GM18907 (cell line): Measurements from ENCODE around the gene EGFL6.
"Not testable (repeated sequence)": the region's sequence is repeated elsewhere in the genome, so short reads cannot be mapped to it uniquely, and the experiment has no call there.

Experiments used
- ATAC-seq: cut with Tn5 transposase; IDR thresholded peaks from one replicate; pipeline ENCODE4 v1.9.1; 2021; ENCODE audit warnings: mild to moderate bottlenecking, moderate library complexity; ENCODE audit not compliant: unreplicated experiment

Gene EGFL6

DNA sequence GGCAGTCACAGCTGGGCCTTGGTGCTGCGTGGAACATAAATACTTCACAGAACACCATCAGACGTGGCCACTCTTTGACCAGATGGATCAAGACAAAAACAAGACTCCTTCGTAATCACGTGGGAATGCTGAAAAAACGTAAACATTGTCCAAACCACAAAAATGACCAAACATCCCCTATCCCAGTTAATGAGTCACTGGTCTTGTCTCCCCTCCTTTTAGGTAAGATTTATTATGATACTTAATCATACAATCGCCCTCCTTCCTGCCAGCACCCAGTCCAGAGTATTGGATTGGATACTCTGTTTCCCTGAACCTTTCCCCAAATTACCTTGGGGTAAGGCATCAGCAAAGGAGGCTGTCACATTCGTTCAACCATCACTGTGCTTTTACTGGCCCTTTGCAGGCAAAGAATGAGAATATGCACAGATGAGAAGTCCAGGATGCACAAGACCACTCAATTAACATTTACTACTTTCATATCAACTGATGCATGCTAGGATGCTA lies 82.9 kb downstream of the EGFL6 start:
- peak; percentile 1 for ATAC-seq

DNA sequence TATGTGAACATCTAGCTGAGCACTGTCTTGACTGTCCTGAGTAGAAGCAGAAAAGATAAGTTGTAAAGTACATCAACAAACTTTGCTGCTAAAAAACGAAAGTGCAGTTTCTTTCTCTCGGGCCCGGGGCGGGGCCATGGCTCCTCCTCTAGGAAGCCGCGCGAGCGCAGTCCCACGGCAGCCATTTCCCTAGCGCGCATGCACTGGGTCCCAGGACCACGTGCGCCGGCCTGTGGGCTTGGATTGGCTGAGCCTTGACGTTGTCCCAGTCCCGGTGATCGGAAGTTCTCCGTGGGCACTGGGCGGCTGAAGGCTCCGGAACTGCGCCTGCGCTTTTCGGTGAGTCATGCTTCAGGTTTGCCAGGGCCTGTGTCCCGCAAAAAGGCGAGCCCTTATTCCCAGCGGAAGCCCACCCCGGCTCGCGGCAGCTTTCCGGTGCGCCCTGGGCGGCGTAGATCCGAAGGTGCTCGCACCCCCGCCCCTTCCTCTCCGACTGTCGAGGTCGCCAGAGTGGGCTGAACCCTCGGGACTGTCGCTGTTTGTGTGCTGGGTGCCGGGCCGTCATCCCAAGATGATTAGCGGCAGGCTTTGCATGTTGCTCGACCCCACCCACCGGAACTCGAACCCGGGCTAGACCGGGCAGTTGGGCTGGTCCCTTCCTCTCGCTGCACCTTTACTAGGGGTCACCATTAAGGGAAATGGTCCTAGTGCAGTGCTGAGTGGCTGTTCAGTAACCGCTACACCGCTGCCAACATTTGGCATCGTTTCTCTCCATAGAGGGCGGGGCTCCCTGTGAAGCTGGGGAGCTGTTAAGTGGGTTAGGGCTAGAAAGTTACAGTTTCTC lies 83.7 kb downstream of the EGFL6 start, which contains the start of gene TCEANC:
Gene TCEANC, plus strand, starts transcription at position 292 of the 844 bp plus-strand sequence. CDS start 9,368 bp downstream, outside the sequence.
- peak; percentile 96 for ATAC-seq

DNA sequence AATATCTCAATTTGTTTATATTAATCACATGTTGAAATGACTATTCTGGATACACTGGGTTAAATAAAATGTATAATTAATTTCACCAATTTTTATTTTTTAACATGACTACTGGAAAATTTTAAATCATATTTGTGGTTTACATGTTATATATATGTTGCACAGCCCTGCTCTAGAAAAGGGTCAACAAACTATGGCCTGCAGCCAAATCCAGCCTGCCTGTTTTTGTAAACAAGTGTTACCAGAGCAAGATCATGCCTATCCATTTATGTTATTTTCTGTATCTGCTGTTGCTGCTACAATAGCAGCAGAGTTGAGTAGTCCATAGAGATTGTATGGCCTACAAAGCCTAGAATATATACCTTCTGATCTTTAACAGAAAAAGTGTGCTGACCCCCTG lies 84.7 kb downstream of the EGFL6 start:
- no peak for ATAC-seq

DNA sequence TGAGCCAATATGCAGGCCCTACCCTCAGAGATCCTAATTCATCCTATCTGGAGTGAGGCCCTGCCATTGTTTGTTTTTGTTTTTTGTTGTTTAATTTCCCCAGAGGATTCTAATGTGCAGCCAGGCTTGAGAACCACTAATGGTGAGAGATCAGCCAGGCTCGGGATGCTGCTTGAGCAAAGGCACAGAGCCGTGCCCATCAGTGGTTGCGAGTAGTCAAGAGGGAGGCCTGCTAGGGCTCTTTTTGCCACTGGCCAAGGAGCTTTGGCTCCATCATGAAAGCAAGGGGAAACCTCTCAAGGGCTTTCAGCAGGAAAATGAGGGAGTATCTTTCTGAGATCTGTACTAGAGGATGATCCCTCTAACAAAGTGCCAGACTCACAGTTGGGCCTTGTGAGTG lies 86.3 kb downstream of the EGFL6 start:
- no peak for ATAC-seq

DNA sequence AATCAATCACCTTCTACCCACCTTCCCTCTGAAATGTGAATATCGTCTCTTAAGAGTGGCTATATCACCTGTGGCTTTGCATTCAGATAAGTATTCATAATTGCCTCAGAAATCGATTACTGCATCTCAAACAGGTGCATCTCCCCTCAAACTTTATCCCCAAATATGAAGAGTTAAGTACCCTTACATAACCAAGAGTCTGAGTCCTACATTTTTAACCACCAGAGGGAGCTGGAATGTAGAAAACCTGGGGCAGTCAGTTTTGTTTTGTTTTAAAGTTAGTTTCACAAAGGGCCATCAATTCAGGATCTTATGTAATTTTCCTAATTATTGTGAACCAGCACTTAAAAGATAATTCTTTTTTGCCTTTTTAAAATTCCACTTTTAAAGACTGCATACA lies 89.2 kb downstream of the EGFL6 start:
- ATAC-seq = no peak

DNA sequence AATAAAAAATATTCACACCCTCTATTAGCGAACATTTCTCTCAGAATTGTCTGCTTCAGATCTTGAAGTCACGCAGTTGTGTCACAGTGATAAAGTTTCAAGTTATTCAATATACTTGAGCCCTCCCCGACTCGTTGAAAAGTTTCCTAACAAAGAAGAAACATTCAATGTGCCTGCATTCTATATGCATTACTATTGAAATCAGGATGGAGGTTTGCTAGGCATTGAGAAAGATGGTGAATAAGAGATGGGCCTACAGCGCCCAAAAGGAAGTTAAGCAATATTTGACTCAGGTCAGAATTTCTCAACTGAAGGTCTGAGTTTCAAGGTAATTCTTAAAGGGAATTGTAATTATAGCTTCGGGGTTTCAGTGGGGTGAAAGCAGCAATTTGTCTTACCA lies 89.7 kb downstream of the EGFL6 start:
- ATAC-seq = no peak

DNA sequence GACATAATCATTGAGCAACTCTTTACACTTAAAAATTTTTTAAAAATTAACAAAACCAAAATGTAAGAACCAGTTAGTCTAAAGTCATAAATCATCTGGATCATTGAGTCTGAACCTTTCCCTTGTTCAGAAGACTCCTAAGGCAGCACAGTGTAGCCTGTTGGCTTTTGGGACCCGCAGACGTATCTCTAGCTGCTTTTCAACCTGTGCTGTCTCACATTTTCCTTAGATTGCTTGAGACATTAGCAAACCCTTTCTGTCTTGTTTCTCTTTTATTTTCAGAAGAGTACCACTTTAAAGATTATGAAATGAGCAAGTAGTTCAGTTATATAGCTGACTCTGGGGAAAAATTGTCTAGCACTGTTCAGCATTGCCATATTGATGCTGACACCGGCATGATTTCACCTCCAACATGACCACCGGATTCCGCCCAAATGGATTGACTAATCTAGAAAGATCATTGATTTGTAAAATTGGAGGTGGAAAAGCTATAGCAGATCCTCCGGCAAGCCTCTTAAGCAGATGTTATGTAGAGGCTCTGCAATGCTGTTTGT lies 92.4 kb downstream of the EGFL6 start:
- no peak for ATAC-seq

DNA sequence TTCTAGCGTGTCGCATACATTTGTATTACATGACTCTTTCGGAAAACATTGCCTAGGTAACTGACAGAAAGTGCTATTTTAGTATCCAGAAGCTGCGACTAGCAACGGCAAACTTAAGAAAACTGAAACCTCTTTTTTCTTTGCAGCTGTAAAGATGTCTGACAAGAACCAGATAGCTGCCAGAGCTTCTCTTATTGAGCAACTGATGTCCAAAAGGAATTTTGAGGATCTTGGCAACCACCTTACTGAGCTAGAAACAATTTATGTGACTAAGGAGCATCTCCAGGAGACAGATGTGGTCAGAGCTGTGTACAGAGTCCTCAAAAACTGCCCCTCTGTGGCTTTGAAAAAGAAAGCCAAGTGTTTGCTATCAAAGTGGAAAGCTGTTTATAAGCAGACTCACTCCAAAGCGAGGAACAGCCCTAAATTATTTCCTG lies 93.0 kb downstream of the EGFL6 start:
- no peak for ATAC-seq

DNA sequence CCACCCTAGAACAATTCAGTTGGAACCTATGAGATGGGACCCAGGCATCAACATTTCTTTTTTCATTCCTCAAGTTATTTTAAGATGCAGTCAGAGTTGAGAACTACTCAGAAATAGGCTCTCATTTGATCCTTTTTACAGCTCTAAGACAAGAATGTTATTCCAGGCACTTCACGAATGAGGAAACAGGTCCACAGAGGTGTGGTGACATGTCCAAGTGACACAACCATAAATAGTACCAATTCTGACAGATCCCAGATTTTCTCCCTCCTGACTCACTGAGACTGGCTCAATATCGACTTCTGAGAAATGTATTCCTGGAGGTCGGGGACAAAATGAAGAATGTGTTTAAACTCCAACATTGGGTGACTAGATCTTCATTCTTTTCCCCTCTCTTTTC lies 94.6 kb downstream of the EGFL6 start:
- no peak for ATAC-seq

DNA sequence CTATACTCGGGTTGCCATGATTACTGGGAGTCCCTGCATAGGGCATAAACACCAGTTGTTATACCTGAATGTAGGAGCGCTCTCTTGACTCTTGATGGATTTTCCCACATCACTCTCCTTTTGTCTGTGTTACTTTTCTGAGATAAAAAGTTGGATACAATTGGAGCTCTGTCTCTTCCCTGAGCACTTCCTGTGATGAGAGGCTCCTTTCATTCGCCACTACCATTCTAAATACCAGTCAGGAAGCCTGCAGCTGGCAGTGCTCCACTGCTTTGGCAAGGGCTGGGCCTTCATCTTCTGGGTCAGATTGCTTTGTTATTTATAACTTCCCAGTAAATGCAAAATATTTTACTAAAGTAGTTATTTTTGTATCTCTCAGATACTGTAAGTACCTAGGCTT lies 97.4 kb downstream of the EGFL6 start:
- no peak for ATAC-seq

DNA sequence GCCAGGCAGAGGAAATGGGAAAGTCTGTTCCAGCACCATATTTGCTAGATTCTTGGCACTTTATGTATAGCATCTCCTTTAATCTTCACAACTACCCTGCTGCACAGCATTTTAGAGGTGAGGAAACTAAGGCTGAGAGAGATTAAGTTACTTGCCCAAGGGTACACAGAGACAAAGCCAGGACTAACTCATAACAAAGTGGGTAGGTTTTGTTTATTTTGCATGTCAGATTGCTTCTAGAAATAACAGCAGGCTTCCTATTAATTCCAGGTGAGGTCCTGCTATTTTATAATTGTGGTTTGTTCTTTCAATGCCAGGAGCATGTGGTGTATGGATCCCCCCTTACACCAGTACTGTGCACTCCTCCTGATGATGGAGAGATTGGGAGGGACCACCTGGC lies 98.5 kb downstream of the EGFL6 start:
- ATAC-seq = no peak

DNA sequence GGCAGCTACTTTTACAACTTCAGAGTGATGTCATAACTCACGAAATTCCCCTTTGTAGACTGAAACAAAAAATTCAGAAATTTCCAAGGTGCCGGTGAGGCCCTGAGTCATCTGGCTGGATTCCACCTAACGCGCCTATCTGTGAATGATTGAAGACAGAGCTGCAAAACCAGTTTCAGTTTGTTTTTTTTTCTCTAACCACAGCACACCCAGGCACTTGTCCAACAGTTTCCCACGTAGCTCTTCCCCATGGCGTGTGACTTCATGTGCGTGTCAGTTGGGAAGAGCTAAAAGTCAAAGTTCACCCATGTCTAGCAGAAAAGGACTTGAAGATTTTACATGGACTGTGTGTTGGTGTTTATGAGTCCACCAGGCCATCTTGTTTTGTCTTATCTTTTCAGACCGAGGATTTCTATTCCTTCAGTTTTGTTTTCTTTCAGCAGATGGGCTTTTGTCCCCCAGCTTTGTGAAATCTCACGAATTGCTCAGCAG lies 99.9 kb downstream of the EGFL6 start:
- peak; percentile 85 for ATAC-seq

DNA sequence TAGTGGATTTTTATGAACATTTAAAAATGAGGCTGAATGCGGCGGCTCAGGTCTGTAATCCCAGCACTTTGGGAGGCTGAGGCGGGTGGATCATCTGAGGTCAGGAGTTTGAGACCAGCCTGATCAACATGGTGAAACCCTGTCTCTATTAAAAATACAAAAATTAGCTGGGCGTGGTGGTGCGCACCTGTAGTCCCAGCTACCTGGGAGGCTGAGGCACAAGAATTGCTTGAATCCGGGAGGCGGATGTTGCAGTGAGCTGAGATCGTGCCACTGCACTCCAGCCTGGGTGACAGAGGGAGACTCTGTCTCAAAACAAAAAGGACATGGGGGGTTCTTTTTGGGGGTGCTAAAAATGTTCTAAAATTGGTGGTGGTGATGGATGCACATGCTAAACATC lies 100.4 kb downstream of the EGFL6 start:
- ATAC-seq = not testable (repeated sequence)

DNA sequence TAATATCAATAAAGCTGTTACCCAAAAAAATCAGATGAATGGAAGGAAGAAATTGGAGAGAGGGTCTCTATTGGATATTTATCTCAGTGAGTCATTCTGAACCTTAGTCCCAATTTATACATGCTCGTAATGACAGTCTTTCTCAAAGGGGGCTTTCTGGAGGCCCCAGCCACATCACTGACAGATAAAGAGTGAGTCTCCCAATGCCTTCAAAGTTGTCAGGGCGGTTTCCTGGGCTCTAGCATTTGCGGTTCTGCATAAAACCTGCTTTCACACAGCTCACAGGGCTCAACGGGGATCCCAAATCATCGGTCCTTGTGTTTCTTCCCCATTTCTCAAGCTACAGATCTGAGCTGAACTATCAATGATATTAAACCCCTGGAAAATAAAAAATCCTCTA lies 100.8 kb downstream of the EGFL6 start:
- ATAC-seq = no peak

DNA sequence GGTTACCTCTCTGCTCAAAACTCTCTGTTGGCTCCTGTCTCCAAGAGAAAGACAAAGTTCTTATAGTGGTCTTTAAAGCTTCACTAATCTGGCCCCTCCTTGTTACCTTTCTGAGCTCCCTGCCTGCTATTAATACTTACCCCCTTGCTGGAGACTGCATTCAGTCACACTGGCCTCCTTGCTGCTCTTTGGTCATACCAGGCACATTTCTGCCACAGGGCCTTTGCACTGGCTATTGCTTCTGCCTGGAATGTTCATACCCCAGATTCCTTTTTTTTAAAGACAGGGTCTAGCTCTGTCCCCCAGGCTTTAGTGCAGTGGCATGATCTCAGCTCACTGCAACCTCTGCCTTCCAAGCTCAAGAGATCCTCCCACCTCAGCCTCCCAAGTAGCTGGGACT lies 103.6 kb downstream of the EGFL6 start:
- no peak for ATAC-seq

DNA sequence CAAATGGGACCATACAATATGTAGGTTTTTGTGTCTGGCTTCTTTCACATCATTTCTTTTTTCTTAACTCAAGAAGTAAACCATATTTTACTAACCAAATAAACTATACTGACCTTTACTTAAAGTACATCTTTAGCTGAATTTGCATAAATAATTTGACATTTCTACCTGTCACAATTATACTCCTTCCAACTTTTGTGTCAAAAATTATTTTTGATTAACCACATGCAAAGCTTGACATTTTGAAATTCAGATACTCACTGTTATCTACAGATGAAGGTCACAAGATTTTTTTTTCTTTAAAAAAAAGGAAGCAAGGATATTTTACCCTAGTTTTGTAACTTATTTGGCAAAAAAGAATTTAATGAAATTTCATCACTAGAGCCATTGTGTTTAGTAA lies 107.5 kb downstream of the EGFL6 start:
- ATAC-seq = no peak

DNA sequence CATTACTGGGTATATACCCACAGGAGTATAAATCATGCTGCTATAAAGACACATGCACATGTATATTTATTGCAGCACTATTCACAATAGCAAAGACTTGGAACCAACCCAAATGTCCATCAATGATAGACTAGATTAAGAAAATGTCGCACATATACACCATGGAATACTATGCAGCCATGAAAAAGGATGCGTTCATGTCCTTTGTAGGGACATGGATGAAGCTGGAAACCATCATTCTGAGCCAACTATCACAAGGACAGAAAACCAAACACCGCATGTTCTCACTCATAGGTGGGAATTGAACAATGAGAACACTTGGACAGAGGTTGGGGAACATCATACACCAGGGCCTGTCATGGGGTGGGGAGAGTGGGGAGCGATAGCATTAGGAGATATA lies 110.3 kb downstream of the EGFL6 start:
- ATAC-seq = not testable (repeated sequence)

DNA sequence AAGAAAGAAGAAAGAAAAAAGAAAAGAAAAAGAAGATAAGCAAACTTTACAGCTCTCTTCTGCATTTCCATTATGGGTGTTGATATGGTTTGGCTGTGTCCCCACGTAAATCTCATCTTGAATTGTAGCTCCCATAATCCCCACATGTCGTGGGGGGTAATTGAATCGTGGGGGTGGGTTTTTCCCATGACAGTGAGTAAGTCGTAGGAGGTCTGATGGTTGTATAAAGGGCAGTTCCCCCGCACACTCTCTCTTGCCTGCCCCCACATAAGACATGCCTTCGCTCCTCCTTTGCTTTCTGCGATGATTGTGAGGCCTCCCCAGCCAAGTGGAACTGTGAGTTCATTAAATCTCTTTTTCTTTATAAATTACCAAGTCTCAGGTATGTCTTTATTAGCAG lies 112.2 kb downstream of the EGFL6 start:
- ATAC-seq = no peak
